Stimulated activated CD4-positive, alpha-beta T cell treated with anti-CD3 and anti-CD28 coated beads, Interleukin-2, amount 100 ng/mL, for 48 hours (primary cell): ENCODE data around the gene ZBTB8OS.
"Not testable (repeated sequence)": the region's sequence is repeated elsewhere in the genome, so short reads cannot be mapped to it uniquely, and the experiment has no call there.

Source experiments
- DNase-seq, 2 donors: peaks; one replicate each; pipeline ENCODE4 v3.0.0-alpha.2; 2020

ZBTB8OS gene

GRCh38 chr1:32650248-32650751, at the start of gene ZBTB8OS:
Gene ZBTB8OS, minus strand, starts transcription at chr1:32650550. Its CDS starts 21 bp downstream, at chr1:32650529.
- DNase-seq, result peak; percentile 70 to 76

GRCh38 chr1:32696996-32697395, 46.6 kb upstream of the ZBTB8OS start:
- not testable (repeated sequence) for DNase-seq

- DNase-seq, result no peak
Observed at GRCh38 chr1:32696041-32696440, 45.7 kb upstream of the ZBTB8OS start.

GRCh38 chr1:32695098-32695904, 45.0 kb upstream of the ZBTB8OS start:
- no peak for DNase-seq

- no peak for DNase-seq
Observed at GRCh38 chr1:32693455-32694174, 43.3 kb upstream of the ZBTB8OS start.

- no peak for DNase-seq
Observed at GRCh38 chr1:32686387-32686786, 36.0 kb upstream of the ZBTB8OS start.

GRCh38 chr1:32685498-32685897, 35.1 kb upstream of the ZBTB8OS start:
- no peak for DNase-seq

- DNase-seq, result no peak
Observed at GRCh38 chr1:32684167-32684811, 33.9 kb upstream of the ZBTB8OS start.

GRCh38 chr1:32683397-32683796, 33.0 kb upstream of the ZBTB8OS start:
- no peak for DNase-seq

- no peak for DNase-seq
Observed at GRCh38 chr1:32681999-32682398, 31.6 kb upstream of the ZBTB8OS start.

- DNase-seq, result no peak
Observed at GRCh38 chr1:32681509-32681908, 31.2 kb upstream of the ZBTB8OS start.

- DNase-seq, result no peak
Observed at GRCh38 chr1:32680642-32681041, 30.3 kb upstream of the ZBTB8OS start.

GRCh38 chr1:32679993-32680392, 29.6 kb upstream of the ZBTB8OS start:
- not testable (repeated sequence) for DNase-seq

- DNase-seq, result no peak
Observed at GRCh38 chr1:32676945-32677344, 26.6 kb upstream of the ZBTB8OS start.

GRCh38 chr1:32668716-32669115, 18.4 kb upstream of the ZBTB8OS start:
- DNase-seq, result not testable (repeated sequence)

GRCh38 chr1:32666901-32667566, 16.7 kb upstream of the ZBTB8OS start:
- DNase-seq, result no peak

GRCh38 chr1:32665915-32666314, 15.6 kb upstream of the ZBTB8OS start:
- no peak for DNase-seq

- no peak for DNase-seq
Observed at GRCh38 chr1:32659581-32659980, 9.2 kb upstream of the ZBTB8OS start.

- no peak for DNase-seq
Observed at GRCh38 chr1:32652244-32652962, 2.1 kb upstream of the ZBTB8OS start.

- DNase-seq, result peak in 1 of 2 donors; percentile 46
Observed at GRCh38 chr1:32651461-32652073, 1.2 kb upstream of the ZBTB8OS start.

GRCh38 chr1:32650752-32651460, 556 bp upstream of the ZBTB8OS start, which contains the start of gene RBBP4:
Gene RBBP4, plus strand, starts transcription at chr1:32651208. Its CDS starts 99 bp downstream, at chr1:32651307.
- DNase-seq, result peak; percentile 98 to 99
